ENCODE results near the gene LTK. TPM values are rescaled to one million over a fixed set of nuclear protein-coding genes. Genes with fewer than 3 reads are reported as not detected.

LTK gene
- total and polyA plus RNA-seq, 2 of the 8 experiments (the other 6 are each of a cell fraction or from before 2014, with no cell fraction given) = 0.05 to 0.19 TPM

- TF ChIP-seq EGR1 (IDR thresholded peaks at IDR 0.05; ENCODE audit: borderline replicate concordance, low read depth, low read length) (no peak), JUN (IDR thresholded peaks at IDR 0.05; ENCODE audit: low read depth, low read length) (no peak), FOSL1 (IDR thresholded peaks at IDR 0.05; ENCODE audit: insufficient read depth, low read depth, low read length) (no peak)
These were observed 25.8 kb downstream of the LTK start (continued) for GRCh38 chr15:41487802-41488201.

Data from H1 (cell line).